Kidney epithelial cell (primary cell): ENCODE measurements around the gene ZC3HAV1. TPM values are rescaled to one million over a fixed set of nuclear protein-coding genes. Genes with fewer than 3 reads are reported as not detected.

Experiments
- DNase-seq: peaks from one replicate; pipeline ENCODE4 v3.0.0-alpha.2; 2010; ENCODE audit warnings: low read depth
- H3K27me3 ChIP-seq: 2 replicates; pipeline ENCODE4 v1.6.0; 2011; ENCODE audit warnings: low read length; ENCODE audit not compliant: control insufficient read depth, insufficient read depth
- H3K36me3 ChIP-seq: 2 replicates; pipeline ENCODE4 v1.5.1; 2011; ENCODE audit warnings: low read length; ENCODE audit not compliant: control insufficient read depth, insufficient read depth
- H3K4me3 ChIP-seq: 2 replicates; pipeline ENCODE4 v1.5.1; 2011; ENCODE audit warnings: low read depth, mild to moderate bottlenecking, control low read depth, low read length
- CTCF ChIP-seq: IDR thresholded peaks from 2 replicates; pipeline ENCODE4 v1.5.1; 2011; ENCODE audit warnings: mild to moderate bottlenecking, moderate library complexity, low read length, control low read depth, inconsistent platforms; ENCODE audit not compliant: insufficient read depth, poor library complexity, severe bottlenecking
- total RNA-seq: library from RNA; depleted of rRNA; stranded (reverse); fragments of >200 nt; gene quantifications from 2 replicates; pipeline ENCODE4 v1.2.3, GENCODE V29; 2015

The ZC3HAV1 gene
- total RNA-seq, 1 donor from 2014 or later = 43.4 TPM

- no peak for TF ChIP-seq CTCF
- H3K27me3 ChIP-seq = no peaks in the 10 kb centered on the region
- H3K4me3 ChIP-seq = no peak overlapping the region
- DNase-seq = no peak
- no peaks in the 10 kb centered on the region for H3K36me3 ChIP-seq
Observed at GRCh38 chr7:139092090-139092796, 17.3 kb downstream of the ZC3HAV1 start.

GRCh38 chr7:139091677-139091996, 17.9 kb downstream of the ZC3HAV1 start:
- TF ChIP-seq CTCF = no peak
- H3K36me3 ChIP-seq = no peaks in the 10 kb centered on the region
- no peaks in the 10 kb centered on the region for H3K27me3 ChIP-seq
- H3K4me3 ChIP-seq = no peak overlapping the region
- DNase-seq = no peak

- no peak for TF ChIP-seq CTCF
- no peaks in the 10 kb centered on the region for H3K27me3 ChIP-seq
- no peak for DNase-seq
- H3K36me3 ChIP-seq = no peaks in the 10 kb centered on the region
- no peak overlapping the region for H3K4me3 ChIP-seq
Observed at GRCh38 chr7:139089118-139089517, 20.4 kb downstream of the ZC3HAV1 start.

GRCh38 chr7:139088268-139088667, 21.3 kb downstream of the ZC3HAV1 start:
- no peak overlapping the region for H3K4me3 ChIP-seq
- no peak for DNase-seq
- no peaks in the 10 kb centered on the region for H3K27me3 ChIP-seq
- no peaks in the 10 kb centered on the region for H3K36me3 ChIP-seq
- no peak for TF ChIP-seq CTCF

- H3K27me3 ChIP-seq = no peaks in the 10 kb centered on the region
- TF ChIP-seq CTCF = no peak
- H3K36me3 ChIP-seq = no peaks in the 10 kb centered on the region
- DNase-seq = no peak
- H3K4me3 ChIP-seq = no peak overlapping the region
Observed at GRCh38 chr7:139087212-139087611, 22.3 kb downstream of the ZC3HAV1 start.

GRCh38 chr7:139086454-139086853, 23.1 kb downstream of the ZC3HAV1 start:
- no peak for DNase-seq
- no peak for TF ChIP-seq CTCF
- Histone ChIP-seq H3K27me3 (no peaks in the 10 kb centered on the region), H3K4me3 (no peak overlapping the region), H3K36me3 (no peaks in the 10 kb centered on the region)
